Left forelimb (tissue), 1 donor: ENCODE measurements around the gene RGS4.

ENCODE experiments used
- DNase-seq: peaks from one replicate; pipeline ENCODE4 v3.0.0-alpha.2; 2018; ENCODE audit warnings: low spot score

RGS4 gene

DNA sequence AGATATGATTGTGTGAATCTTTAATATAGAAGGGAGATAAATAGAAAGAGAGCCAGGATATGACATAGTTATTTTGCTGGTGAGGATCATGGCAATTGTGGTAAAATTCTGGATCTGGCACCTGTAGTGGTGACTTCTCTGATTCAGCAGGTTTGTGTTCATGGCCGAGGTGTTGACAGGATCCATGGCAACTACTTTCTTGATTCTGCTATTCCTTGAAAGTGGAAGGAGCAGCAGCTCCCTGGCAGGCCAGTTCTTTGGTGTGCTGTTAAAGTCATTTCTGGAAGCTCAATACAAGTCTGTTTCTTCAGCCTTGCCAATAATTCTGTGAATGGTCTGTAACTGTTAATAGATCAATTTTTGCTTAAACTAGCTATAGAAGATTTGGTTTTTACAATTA lies 33.4 kb downstream of the RGS4 start:
- no peak for DNase-seq

GRCh38 chr1:163104385-163105099 lies 35.4 kb downstream of the RGS4 start:
- no peak for DNase-seq

DNA sequence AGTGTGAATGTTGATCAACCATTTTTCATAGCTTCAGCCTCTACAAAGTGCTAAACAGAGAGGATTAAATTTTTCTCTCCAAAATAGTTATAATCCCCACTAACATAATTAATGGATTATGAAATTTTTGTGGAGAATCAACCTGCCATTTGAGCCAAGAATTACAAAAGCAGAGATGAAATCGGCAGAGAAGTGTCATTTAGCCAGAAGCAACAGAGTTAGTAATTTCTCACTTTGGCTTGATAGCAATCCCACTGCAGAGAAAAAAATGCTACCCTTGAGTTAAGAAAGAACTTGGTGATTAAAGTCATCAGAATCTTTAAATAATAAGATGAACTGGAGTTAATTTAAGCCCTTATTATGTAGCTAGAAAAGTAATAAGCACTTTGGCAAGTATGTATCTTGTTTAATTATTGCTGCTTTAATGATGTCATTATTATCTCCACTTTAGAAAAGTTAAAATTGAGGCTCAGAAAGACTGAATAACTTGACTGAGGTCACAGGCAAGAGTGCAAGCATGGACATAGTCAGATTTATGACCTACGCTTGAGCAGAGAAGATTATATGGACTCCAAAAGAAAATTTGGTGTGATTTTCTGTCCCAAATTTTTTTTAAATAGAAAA lies 37.3 kb downstream of the RGS4 start:
- DNase-seq, result no peak

DNA sequence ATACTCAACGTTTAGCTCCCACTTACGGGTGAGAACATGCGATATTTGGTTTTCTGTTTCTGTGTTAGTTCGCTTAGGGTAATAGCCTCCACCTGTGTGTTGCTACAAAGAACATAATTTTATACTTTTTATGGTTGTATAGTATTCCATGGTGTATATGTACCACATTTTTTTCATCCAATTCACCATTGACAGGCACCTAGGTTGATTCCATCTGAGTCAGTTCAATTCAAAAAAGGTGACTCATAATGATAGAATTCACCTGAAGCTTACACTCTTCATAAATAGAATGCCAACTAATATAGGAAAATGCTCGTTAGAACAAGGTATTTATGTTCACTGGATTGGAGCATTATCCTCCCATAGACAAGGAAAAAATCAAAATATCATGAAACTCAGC lies 38.5 kb downstream of the RGS4 start:
- no peak for DNase-seq

GRCh38 chr1:163115887-163116286 lies 46.7 kb downstream of the RGS4 start:
- no peak for DNase-seq

DNA sequence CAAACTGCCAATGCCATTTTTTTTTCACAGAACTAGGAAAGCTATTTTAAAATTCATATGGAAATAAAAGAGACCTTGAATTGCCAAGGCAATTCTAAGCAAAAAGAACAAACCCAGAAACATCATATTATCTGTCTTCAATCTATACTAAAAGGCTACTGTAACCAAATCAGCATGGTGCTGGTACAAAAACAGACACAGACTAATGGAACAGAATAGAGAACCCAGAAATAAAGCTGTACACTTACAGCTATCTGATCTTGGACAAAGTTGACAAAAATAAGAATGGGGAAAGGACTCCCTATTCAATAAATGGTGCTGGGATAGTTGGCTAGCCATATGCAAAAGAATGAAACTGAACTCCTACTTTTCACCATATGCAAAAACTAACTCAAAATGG lies 50.5 kb downstream of the RGS4 start:
- DNase-seq, result no peak

GRCh38 chr1:163120372-163120771 lies 51.2 kb downstream of the RGS4 start:
- DNase-seq, result no peak

- DNase-seq, result no peak
Observed at GRCh38 chr1:163124812-163125211, 55.7 kb downstream of the RGS4 start.
